ENCODE results near the gene GALNT16. TPM values are rescaled to one million over a fixed set of nuclear protein-coding genes. Genes with fewer than 3 reads are reported as not detected.
A peak's percentile ranks its signal among the peaks of the same experiment; 100 is the strongest.

Gene GALNT16
- polyA plus RNA-seq, 1 donor (not counting 4 experiments of a cell fraction or from before 2014, with no cell fraction given): not detected

GRCh38 chr14:69317102-69317755 lies 57.3 kb downstream of the GALNT16 start:
- no peak overlapping the region for H3K4me2 ChIP-seq (ENCODE audit: control insufficient read depth, extremely low read depth, insufficient read depth, low read depth, low read length)
- H3K27me3 ChIP-seq (ENCODE audit: control insufficient read depth, extremely low read depth, insufficient read depth, low read length): peaks cover 1% of the 10 kb centered on the region
- no peak overlapping the region for H3K4me3 ChIP-seq (ENCODE audit: control insufficient read depth in 2 of 3, extremely low read depth in 1 of 3, insufficient read depth in 2 of 3, low read depth in 1 of 3, low read length in 3 of 3)
- no peaks in the 10 kb centered on the region for H3K4me1 ChIP-seq (ENCODE audit: control insufficient read depth, extremely low read depth, insufficient read depth, low read length)
- no peaks in the 10 kb centered on the region for H3K36me3 ChIP-seq (ENCODE audit: control insufficient read depth in 2 of 2, extremely low read depth in 1 of 2, insufficient read depth in 2 of 2, low read length in 2 of 2)
- no peaks in the 10 kb centered on the region for H3K9me1 ChIP-seq (ENCODE audit: control insufficient read depth, extremely low read depth, insufficient read depth, low read length)
- H3K27ac ChIP-seq (ENCODE audit: control insufficient read depth, insufficient read depth, low read length): no peak overlapping the region
- H3K9ac ChIP-seq (ENCODE audit: control insufficient read depth, extremely low read depth, insufficient read depth, low read length): no peak overlapping the region
- DNase-seq (ENCODE audit: low read depth, low spot score): peak; percentile 13
- peak; percentile 77 for FAIRE-seq
- TF ChIP-seq EZH2 (IDR thresholded peaks at IDR 0.05; ENCODE audit: low read length): no peak
- no peak for TF ChIP-seq CTCF (optimal IDR thresholded peaks at IDR 0.05 in 1 of 3, IDR thresholded peaks at IDR 0.05 in 1 of 3, conservative IDR thresholded peaks at IDR 0.05 in 1 of 3; ENCODE audit: extremely low read depth in 1 of 3, insufficient read depth in 2 of 3, low read length in 3 of 3)
- no peaks in the 10 kb centered on the region for H3K79me2 ChIP-seq (ENCODE audit: control insufficient read depth, insufficient read depth, low read length)
- H3K9me3 ChIP-seq (ENCODE audit: control insufficient read depth, low read depth, low read length): no peaks in the 10 kb centered on the region
- H2AFZ ChIP-seq (ENCODE audit: control insufficient read depth, low read length): no peak overlapping the region
- dilution Hi-C loops (cut with MboI; ENCODE audit: extremely low pct_ligation_motif_present, low sequenced_read_pairs): no loop called here
- H4K20me1 ChIP-seq (ENCODE audit: control insufficient read depth, extremely low read depth, insufficient read depth, low read length): no peaks in the 10 kb centered on the region

GRCh38 chr14:69317780-69318179 lies 57.8 kb downstream of the GALNT16 start:
- no peak overlapping the region for H3K9ac ChIP-seq (ENCODE audit: control insufficient read depth, extremely low read depth, insufficient read depth, low read length)
- TF ChIP-seq EZH2 (IDR thresholded peaks at IDR 0.05; ENCODE audit: low read length) (no peak), CTCF (optimal IDR thresholded peaks at IDR 0.05 in 1 of 3, IDR thresholded peaks at IDR 0.05 in 1 of 3, conservative IDR thresholded peaks at IDR 0.05 in 1 of 3; ENCODE audit: extremely low read depth in 1 of 3, insufficient read depth in 2 of 3, low read length in 3 of 3) (no peak)
- dilution Hi-C loops (cut with MboI; ENCODE audit: extremely low pct_ligation_motif_present, low sequenced_read_pairs): no loop called here
- FAIRE-seq (no peak), DNase-seq (ENCODE audit: low read depth, low spot score) (no peak)
- H3K4me1 ChIP-seq (ENCODE audit: control insufficient read depth, extremely low read depth, insufficient read depth, low read length): no peaks in the 10 kb centered on the region
- no peaks in the 10 kb centered on the region for H3K9me1 ChIP-seq (ENCODE audit: control insufficient read depth, extremely low read depth, insufficient read depth, low read length)
- no peak overlapping the region for H3K27ac ChIP-seq (ENCODE audit: control insufficient read depth, insufficient read depth, low read length)
- H3K4me2 ChIP-seq (ENCODE audit: control insufficient read depth, extremely low read depth, insufficient read depth, low read depth, low read length): no peak overlapping the region
- no peaks in the 10 kb centered on the region for H3K36me3 ChIP-seq (ENCODE audit: control insufficient read depth in 2 of 2, extremely low read depth in 1 of 2, insufficient read depth in 2 of 2, low read length in 2 of 2)
- H3K79me2 ChIP-seq (ENCODE audit: control insufficient read depth, insufficient read depth, low read length): no peaks in the 10 kb centered on the region
- no peak overlapping the region for H2AFZ ChIP-seq (ENCODE audit: control insufficient read depth, low read length)
- no peaks in the 10 kb centered on the region for H3K9me3 ChIP-seq (ENCODE audit: control insufficient read depth, low read depth, low read length)
- H4K20me1 ChIP-seq (ENCODE audit: control insufficient read depth, extremely low read depth, insufficient read depth, low read length): no peaks in the 10 kb centered on the region
- H3K27me3 ChIP-seq (ENCODE audit: control insufficient read depth, extremely low read depth, insufficient read depth, low read length): no peaks in the 10 kb centered on the region
- no peak overlapping the region for H3K4me3 ChIP-seq (ENCODE audit: control insufficient read depth in 2 of 3, extremely low read depth in 1 of 3, insufficient read depth in 2 of 3, low read depth in 1 of 3, low read length in 3 of 3)
